Stimulated activated CD4-positive, alpha-beta T cell treated with anti-CD3 and anti-CD28 coated beads, Interleukin-2, amount 100 ng/mL, for 4 hours (primary cell): Measurements from ENCODE around the gene PRDX5.
"Not testable (repeated sequence)": the region's sequence is repeated elsewhere in the genome, so short reads cannot be mapped to it uniquely, and the experiment has no call there.

Source experiments
- DNase-seq: peaks from one replicate; pipeline ENCODE4 v3.0.0-alpha.2; 2020; ENCODE audit warnings: low read depth

The PRDX5 gene

GRCh38 chr11:64305691-64306562, 12.0 kb upstream of the PRDX5 start:
- DNase-seq = peak; percentile 72

- DNase-seq = no peak
These were observed 11.4 kb upstream of the PRDX5 start for GRCh38 chr11:64306563-64306875.

GRCh38 chr11:64306876-64307622, 10.9 kb upstream of the PRDX5 start:
- no peak for DNase-seq

GRCh38 chr11:64307795-64308194, 10.1 kb upstream of the PRDX5 start:
- DNase-seq = not testable (repeated sequence)

DNA sequence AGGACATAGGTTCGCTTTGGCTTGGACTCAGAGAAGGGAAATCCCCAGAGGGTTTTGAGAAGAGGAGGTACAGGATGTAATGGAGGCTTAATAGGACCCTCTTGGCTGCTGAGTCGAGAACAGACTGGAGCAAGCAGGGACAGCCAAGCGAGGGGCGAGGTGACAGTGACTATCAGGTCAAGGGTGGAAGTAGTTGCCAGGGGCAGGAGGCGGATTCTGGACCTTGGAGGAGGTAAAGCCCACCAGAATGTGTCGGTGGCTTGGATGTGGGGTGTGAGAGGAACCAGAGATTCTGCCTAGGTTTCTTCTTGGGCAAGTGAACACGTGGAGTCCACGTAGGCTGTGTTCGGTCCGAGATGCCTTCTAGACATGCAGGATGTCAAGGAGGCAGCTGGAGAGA, 5.0 kb upstream of the PRDX5 start:
- DNase-seq = no peak

DNA sequence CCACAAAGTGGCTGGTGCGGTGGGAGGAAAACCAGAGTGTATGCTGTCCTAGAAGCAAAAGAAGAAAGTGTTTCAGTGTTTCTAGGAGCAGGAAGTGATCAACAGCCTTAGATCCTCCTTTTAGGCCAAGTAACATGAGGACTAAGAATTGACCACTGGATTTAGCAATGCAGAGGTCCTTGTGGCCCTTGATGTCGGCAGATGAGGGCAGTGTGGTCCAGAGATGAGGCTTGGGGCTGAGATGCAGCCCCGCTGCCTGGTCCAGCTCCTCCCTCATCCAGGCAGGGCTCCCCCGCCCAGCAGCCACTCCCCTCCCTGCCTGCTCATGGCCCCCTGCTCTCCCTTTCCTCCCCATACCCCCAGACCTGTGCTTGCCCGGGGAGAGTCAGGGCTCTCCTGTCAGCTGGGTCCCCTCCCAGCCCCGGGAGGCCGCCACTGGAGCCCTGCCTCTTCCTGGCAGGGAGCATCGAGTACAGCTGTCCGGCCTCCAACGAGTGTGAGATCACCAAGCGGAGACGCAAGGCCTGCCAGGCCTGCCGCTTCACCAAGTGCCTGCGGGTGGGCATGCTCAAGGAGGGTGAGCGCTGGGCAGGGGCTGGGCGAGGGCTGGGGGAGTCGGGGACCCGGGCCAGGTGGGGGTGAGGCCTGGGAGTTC, 4.3 kb upstream of the PRDX5 start:
- DNase-seq = no peak

DNA sequence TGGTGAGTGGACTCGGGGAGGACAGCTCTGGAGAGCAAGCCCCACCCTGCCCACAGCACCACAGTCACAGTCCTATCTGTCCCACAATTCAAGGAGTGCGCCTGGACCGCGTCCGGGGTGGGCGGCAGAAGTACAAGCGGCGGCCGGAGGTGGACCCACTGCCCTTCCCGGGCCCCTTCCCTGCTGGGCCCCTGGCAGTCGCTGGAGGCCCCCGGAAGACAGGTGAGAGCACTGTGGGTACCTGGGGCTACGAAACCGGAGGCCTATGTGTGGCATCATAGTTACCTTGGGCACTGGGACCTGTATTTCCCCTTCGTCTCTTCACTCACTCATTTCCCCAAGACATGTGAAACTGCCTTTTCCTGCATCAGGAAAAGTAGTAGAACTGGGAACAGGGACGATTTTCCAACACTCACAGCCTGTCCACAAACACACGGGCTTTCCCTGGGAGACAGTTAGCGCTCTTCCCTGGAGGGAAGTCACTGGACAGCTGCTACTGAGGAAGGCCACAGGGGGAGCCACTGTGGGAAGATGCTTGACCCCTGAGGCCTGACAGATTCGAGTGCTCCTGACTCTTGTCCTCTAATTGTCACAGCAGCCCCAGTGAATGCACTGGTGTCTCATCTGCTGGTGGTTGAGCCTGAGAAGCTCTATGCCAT, 3.6 kb upstream of the PRDX5 start:
- DNase-seq = no peak

DNA sequence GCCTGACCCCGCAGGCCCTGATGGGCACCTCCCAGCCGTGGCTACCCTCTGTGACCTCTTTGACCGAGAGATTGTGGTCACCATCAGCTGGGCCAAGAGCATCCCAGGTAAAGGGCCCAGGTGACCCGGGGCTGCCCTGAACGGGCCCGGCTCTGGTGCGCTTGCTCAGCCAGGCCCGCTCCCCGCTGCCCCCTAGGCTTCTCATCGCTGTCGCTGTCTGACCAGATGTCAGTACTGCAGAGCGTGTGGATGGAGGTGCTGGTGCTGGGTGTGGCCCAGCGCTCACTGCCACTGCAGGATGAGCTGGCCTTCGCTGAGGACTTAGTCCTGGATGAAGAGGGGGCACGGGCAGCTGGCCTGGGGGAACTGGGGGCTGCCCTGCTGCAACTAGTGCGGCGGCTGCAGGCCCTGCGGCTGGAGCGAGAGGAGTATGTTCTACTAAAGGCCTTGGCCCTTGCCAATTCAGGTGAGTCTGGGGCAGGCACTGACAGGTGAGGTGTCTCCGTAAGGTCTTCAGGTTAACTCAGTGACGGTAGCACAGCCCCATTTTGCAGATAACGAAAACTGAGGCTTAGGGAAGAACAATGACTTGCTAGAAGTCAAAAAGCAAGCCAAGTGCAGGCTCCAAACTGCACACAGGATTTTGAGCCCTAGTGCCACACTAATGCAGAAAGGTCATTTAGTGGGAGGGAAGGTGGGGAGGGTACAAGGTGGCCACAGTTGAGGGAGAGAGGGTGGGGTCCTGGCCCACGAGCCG, 2.9 kb upstream of the PRDX5 start:
- no peak for DNase-seq

DNA sequence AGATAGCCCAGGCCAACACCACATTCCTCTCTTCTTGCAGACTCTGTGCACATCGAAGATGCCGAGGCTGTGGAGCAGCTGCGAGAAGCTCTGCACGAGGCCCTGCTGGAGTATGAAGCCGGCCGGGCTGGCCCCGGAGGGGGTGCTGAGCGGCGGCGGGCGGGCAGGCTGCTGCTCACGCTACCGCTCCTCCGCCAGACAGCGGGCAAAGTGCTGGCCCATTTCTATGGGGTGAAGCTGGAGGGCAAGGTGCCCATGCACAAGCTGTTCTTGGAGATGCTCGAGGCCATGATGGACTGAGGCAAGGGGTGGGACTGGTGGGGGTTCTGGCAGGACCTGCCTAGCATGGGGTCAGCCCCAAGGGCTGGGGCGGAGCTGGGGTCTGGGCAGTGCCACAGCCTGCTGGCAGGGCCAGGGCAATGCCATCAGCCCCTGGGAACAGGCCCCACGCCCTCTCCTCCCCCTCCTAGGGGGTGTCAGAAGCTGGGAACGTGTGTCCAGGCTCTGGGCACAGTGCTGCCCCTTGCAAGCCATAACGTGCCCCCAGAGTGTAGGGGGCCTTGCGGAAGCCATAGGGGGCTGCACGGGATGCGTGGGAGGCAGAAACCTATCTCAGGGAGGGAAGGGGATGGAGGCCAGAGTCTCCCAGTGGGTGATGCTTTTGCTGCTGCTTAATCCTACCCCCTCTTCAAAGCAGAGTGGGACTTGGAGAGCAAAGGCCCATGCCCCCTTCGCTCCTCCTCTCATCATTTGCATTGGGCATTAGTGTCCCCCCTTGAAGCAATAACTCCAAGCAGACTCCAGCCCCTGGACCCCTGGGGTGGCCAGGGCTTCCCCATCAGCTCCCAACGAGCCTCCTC, 2.0 kb upstream of the PRDX5 start:
- DNase-seq = not testable (repeated sequence)

DNA sequence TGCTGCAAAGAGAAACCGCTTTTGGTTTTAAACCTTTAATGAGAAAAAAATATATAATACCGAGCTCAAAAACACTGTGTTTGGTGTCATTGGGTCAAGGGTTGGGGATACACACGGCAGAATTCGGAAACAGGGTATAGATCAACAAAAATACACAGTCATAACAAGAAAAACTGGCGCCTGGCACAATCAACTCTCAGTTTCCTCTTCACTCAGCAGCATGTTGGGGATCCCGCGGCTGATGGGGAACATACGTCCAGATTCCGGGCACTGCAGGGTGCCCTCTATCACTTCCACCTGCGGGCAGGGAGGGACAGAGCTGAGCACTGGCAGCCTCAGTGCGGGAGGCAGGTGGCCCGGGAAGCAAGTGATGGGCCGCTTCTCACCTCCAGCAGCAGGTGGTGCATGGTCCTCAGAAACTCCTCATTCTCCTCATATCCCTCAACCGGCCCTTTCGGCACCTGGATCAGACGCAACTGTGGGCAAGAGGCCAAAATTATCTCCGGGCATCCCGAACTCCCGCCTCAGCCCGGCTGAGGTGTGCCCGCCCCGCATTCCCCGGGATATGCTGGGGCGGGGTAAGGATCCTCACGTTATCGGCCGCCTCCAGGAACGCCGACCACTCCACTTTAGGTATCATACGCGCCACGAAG, 1.1 kb upstream of the PRDX5 start:
- no peak for DNase-seq

DNA sequence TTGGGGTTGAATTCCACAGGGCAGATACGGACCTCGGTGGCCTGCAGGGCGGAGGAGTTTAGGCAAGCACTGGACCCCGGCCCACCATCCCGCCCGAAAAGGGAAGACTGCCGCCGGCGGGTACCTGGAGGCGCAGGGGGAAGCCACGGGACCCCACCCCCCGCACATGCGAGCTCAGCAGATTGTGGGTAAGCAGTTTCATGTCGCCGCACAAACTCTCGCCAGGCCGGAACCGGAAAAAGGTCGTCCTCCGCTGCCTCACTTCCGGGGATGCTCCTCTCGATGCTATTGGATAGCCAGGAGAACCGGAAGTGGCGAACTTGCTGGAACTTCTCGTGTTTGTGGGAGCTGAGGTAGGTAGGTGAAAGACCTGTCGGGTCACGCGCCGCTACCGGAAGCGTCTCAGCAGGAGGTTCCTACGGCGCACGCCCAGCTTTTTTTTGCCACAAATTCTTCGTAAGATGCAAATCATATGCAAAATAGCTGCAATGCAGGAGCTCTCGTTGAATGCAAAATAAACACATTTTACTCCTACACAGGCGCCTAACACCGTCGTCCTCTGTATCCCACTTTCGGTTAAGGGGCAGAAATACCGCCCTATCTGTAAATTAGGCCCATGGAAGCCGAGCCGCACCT, 478 bp upstream of the PRDX5 start, which contains the start of gene TRMT112:
TRMT112 (minus strand) TSS at position 235 of the 636 bp plus-strand sequence; CDS start at position 202, 33 bp downstream.
- peak; percentile 95 for DNase-seq

- DNase-seq = no peak
These were observed 1.1 kb downstream of the PRDX5 start for GRCh38 chr11:64318766-64319761.

DNA sequence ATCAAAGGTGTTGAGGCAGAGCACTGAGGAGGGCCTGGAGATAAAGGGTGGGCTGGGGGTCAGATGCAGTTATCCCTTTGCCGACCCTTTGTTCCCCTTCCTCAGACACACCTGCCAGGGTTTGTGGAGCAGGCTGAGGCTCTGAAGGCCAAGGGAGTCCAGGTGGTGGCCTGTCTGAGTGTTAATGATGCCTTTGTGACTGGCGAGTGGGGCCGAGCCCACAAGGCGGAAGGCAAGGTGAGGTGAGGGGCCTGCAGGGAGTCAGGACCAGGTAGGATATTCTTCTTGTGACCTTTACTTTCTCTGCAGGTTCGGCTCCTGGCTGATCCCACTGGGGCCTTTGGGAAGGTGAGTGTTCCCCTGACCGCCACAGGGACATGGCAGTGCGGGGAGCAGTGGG, 2.6 kb downstream of the PRDX5 start:
- no peak for DNase-seq

DNA sequence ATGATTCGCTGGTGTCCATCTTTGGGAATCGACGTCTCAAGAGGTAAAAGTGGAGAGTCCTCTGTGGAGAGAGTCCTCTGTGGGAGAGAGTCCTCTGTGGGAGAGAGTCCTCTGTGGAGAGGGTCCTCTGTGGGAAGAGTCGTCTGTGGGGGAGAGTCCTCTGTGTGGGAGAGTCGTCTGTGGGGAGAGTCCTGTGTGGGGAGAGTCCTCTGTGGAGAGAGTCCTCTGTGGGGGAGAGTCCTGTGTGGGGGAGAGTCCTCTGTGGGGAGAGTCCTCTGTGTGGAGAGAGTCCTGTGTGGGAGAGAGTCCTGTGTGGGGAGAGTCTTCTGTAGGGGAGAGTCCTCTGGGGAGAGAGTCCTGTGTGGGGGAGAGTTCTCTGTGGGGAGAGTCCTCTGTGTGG, 3.1 kb downstream of the PRDX5 start:
- DNase-seq = no peak

DNA sequence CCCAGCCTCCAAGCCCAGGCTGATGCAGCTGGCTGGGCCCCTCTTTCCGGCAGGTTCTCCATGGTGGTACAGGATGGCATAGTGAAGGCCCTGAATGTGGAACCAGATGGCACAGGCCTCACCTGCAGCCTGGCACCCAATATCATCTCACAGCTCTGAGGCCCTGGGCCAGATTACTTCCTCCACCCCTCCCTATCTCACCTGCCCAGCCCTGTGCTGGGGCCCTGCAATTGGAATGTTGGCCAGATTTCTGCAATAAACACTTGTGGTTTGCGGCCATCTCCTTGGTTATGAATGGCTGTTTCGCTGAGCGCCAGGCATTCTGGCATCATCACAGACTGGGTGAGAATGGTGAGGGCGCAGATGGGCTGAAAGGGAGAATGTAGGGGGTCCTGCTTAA, 3.6 kb downstream of the PRDX5 start:
- DNase-seq = no peak

DNA sequence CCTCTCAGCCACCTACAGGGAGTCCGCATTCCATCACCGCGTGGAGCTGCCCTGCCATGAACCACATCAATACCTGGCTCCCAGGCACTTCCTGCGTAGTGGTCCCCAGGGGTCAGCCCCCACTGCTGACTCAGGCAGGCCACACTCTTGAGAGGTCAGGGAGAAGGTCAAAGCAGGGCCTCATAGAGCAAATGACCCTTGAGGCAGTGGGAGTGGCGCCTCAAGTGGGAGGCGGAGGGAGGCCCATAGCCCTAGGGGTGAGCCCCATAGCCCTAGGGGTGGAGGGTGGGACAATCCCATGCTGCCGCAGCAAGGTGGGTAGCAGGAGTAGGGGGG, 5.0 kb downstream of the PRDX5 start:
- no peak for DNase-seq

DNA sequence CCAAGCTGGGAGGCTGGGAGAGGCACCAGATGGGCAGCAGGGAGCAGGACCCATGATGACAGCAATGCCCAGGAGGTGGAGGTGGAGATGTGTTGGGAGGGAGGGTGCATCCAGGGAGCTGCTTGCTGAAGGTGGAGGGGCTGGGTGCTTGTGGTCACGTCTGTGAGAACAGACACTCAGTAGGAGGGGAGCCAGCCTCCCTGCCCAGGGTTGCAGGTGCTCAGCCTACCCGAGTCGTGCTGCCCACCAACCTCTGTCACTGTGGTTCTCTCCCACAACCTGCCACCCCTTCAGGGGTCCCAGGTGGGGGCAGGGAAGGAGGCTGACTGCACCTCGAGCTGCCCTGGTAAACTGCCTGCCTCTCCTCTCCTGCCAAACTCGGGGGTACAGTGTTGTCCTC, 5.5 kb downstream of the PRDX5 start:
- no peak for DNase-seq

GRCh38 chr11:64323984-64324383, 6.1 kb downstream of the PRDX5 start:
- not testable (repeated sequence) for DNase-seq
